BE2C (cell line): ENCODE measurements around the gene FKBP5.

Source experiments
- DNase-seq: peaks from one replicate; pipeline ENCODE4 v3.0.0-alpha.2; 2020
- H3K27me3 ChIP-seq: fragments of 250-450 bp; sonication (Bioruptor Pico); 2 replicates; pipeline ENCODE4 v1.5.1; 2020; ENCODE audit warnings: mild to moderate bottlenecking
- H3K36me3 ChIP-seq: fragments of 250-450 bp; sonication (Bioruptor Pico); 2 replicates; pipeline ENCODE4 v1.5.1; 2020; ENCODE audit warnings: mild to moderate bottlenecking
- H3K4me1 ChIP-seq: fragments of 250-450 bp; sonication (Bioruptor Pico); 2 replicates; pipeline ENCODE4 v1.5.1; 2020
- H3K4me3 ChIP-seq: 2 replicates; pipeline ENCODE4 v1.5.1; 2011; ENCODE audit warnings: low read depth, low read length
- H3K9me3 ChIP-seq: fragments of 250-450 bp; sonication (Bioruptor Pico); 2 replicates; pipeline ENCODE4 v1.5.1; 2020
- TF ChIP-seq, protein P1 (sequence below): IDR thresholded peaks from 2 replicates; pipeline ENCODE4 v1.5.1; 2012; ENCODE audit warnings: mild to moderate bottlenecking, low read depth, low read length

Gene FKBP5

DNA sequence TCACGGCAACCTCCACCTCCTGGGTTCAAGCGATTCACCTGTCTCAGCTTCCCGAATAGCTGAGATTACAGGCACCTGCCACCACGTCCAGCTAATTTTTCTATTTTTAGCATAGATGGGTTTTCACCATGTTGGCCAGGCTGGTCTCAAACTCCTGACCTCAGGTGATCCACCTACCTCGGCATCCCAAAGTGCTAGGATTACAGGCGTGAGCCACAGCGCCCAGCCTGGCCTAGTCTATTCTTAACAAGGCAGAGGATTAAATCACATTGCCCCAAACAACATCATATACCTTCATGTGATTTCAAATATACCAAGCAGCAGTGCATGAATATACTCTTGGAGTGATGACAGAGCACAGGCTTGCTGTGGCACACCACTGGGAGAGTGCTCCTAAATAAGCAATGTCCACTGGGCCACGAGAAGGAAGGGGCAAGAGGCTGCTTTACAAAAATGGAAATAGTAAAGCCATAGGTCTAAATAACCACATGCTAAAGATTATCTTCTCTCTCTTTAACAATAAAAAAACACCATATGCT, 99.4 kb downstream of the FKBP5 start:
- Histone ChIP-seq H3K4me3 (no peak overlapping the region), H3K27me3 (no peaks in the 10 kb centered on the region), H3K36me3 (peaks cover 44% of the 10 kb centered on the region), H3K4me1 (peaks cover 7% of the 10 kb centered on the region), H3K9me3 (no peaks in the 10 kb centered on the region)
- TF ChIP-seq, protein P1, sequence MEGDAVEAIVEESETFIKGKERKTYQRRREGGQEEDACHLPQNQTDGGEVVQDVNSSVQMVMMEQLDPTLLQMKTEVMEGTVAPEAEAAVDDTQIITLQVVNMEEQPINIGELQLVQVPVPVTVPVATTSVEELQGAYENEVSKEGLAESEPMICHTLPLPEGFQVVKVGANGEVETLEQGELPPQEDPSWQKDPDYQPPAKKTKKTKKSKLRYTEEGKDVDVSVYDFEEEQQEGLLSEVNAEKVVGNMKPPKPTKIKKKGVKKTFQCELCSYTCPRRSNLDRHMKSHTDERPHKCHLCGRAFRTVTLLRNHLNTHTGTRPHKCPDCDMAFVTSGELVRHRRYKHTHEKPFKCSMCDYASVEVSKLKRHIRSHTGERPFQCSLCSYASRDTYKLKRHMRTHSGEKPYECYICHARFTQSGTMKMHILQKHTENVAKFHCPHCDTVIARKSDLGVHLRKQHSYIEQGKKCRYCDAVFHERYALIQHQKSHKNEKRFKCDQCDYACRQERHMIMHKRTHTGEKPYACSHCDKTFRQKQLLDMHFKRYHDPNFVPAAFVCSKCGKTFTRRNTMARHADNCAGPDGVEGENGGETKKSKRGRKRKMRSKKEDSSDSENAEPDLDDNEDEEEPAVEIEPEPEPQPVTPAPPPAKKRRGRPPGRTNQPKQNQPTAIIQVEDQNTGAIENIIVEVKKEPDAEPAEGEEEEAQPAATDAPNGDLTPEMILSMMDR = no peak
- DNase-seq = no peak

DNA sequence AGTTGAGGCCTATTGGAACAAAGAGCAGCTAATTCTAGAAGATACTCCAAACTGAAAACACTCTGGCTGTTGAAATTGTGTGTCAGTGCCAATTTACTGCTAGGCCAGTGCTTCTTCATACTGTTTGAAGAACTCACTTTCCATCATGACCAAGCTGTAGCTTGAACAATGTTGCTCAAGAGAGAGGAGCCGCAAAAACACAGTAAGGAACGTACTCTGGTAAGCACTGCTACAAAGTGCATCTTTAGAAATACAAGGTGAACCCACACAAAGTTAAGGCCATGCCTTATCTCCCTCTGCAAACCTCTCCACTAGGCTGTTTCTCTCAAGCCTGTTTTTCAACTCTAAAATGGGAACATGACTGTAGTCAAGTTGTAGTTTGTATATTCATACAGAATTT, 101.5 kb downstream of the FKBP5 start:
- Histone ChIP-seq H3K36me3 (peaks cover 26% of the 10 kb centered on the region), H3K4me1 (peaks cover 11% of the 10 kb centered on the region), H3K4me3 (no peak overlapping the region), H3K9me3 (no peaks in the 10 kb centered on the region), H3K27me3 (no peaks in the 10 kb centered on the region)
- TF ChIP-seq, protein P1 = no peak
- no peak for DNase-seq

DNA sequence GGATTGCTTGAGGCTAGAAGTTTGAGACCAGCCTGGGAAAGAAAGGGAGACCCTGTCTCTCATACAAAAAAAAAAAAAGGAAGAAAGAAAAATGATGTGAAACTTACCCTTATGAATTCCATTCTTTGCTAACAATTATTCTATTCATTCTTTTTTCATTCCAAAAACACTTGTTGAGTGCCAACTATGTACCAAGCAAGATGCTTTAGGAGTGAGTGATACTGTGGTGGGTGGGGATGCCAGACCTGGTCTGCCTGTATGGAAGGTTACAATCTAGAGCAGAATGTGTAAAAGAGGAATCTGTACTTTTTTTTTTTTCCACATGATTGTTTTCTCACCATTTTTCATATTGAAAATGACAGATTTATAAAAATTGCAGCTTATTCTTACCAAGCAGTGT, 102.2 kb downstream of the FKBP5 start:
- Histone ChIP-seq H3K9me3 (no peaks in the 10 kb centered on the region), H3K27me3 (no peaks in the 10 kb centered on the region), H3K36me3 (peaks cover 24% of the 10 kb centered on the region), H3K4me1 (peaks cover 11% of the 10 kb centered on the region), H3K4me3 (no peak overlapping the region)
- no peak for DNase-seq
- TF ChIP-seq, protein P1 = no peak

DNA sequence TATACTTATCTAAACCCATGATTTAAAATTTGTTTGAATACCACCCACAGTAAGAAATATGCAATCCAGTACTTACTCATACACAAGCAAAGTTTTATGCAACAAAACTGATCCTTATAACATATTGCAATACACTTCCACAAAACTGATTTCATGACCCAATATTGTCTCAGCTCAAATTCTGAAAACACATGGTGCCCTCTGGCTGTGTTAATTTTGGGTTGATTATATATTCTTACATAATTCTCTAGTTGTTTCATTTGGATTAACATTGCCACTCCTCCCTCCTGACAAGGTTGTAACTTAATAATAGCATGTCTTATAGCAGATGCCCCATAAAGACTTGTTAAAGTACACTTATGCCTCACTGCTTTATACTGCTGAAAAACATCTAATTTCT, 103.1 kb downstream of the FKBP5 start:
- Histone ChIP-seq H3K4me1 (peaks cover 11% of the 10 kb centered on the region), H3K4me3 (no peak overlapping the region), H3K9me3 (no peaks in the 10 kb centered on the region), H3K36me3 (peaks cover 21% of the 10 kb centered on the region), H3K27me3 (no peaks in the 10 kb centered on the region)
- TF ChIP-seq, protein P1 = no peak
- DNase-seq = no peak

DNA sequence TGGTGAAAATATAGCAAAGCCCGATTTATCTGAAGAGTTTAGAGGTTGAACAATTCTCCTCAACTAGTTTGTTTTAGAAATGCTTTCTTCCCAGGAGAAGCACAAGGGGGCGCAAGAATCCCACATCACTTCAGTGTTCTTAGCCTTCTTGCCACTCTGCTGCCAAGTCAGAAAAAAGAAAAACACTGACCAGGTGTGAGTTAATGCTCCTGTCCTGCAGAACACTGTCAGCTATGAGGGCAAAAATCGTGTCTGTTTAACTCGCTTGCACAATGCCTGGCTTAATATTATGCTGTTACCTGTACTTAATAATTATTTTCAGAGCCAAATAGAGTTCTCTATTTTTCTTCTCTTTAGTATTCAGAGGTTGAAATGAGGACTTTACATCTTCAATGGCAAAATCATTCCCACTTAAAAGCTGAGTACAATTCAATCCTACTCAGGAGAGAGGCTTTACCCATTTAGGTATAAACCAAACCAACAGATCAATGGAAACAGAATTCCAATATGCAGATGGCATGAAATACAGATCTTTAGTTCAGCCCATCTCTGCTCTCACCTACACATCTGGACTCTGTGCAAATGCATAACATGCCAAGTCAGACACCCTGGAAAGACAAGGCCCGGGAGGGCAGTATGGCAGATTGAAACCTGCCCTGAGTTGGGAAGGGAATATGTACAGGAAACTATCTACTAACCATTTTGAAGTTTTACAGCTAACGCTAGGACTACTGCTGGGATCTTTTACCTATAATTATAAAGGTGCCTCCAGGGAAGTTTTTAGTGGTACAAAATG, 104.6 kb downstream of the FKBP5 start:
- peak; percentile 75 for DNase-seq
- TF ChIP-seq, protein P1 = peak; percentile 90
- Histone ChIP-seq H3K4me3 (no peak overlapping the region), H3K9me3 (no peaks in the 10 kb centered on the region), H3K27me3 (no peaks in the 10 kb centered on the region), H3K36me3 (peaks cover 15% of the 10 kb centered on the region), H3K4me1 (peaks cover 11% of the 10 kb centered on the region)

DNA sequence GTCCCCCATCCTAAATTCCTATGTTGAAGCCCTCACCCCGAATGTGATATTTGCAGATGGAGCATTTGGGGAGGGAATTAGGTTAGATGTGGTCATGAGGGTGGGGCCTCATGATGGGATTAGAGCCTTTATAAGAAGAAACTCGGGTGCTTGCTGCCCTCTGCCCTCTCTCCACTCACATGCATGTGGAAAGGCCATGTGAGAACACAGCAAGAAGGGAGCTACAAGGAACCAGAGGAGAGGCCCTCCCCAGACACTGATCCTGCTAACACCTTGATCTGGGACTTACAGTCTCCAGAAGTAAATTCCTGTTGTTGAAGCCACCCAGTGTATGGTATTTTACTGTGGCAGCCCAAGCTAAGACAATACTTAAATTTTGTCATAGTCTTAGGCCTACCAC, 106.4 kb downstream of the FKBP5 start:
- Histone ChIP-seq H3K27me3 (no peaks in the 10 kb centered on the region), H3K9me3 (no peaks in the 10 kb centered on the region), H3K36me3 (peaks cover 15% of the 10 kb centered on the region), H3K4me3 (no peak overlapping the region), H3K4me1 (peaks cover 11% of the 10 kb centered on the region)
- TF ChIP-seq, protein P1 = no peak
- DNase-seq = no peak
